Activated T-cell treated with anti-CD3 and anti-CD28 coated beads for 1 hour (primary cell): Measurements from ENCODE around the gene CHMP1A.
"Not testable (repeated sequence)": the region's sequence is repeated elsewhere in the genome, so short reads cannot be mapped to it uniquely, and the experiment has no call there.

Experiments
- DNase-seq: peaks from one replicate; pipeline ENCODE4 v3.0.0-alpha.2; 2020; ENCODE audit warnings: low read depth

The CHMP1A gene

GRCh38 chr16:89691986-89692569 lies 34.6 kb upstream of the CHMP1A start:
- no peak for DNase-seq

DNA sequence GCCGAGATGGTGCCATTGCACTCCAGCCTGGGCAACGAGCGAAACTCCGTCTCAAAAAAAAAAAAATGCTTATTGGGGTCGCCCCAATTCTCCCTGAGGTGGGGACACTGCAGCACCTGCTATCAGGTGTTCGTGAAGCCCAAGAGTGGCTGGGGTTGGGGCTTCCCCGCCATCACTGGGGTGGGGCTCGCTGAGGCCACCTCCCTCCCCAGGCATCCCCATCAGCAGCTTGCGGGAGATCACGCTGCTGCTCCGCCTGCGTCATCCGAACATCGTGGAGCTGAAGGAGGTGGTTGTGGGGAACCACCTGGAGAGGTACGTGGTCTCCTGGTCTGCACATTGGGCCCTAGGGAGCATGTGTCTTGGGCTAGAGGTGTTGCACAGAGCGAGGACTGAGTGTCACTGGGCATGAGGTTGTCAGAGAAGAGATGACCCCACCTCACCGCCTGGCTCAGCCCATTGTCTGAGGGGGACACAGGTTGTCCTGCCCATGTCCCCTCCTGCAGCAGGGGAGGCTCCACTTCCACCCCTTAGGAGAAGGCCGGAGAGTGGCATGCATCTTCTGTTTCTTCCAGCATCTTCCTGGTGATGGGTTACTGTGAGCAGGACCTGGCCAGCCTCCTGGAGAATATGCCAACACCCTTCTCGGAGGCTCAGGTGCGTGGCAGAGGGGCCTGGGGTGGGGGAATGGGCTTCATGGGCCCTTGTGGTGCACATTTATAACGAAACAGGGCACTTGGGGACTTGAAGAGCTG lies 33.9 kb upstream of the CHMP1A start:
- DNase-seq, result no peak

GRCh38 chr16:89690392-89690901 lies 32.9 kb upstream of the CHMP1A start:
- DNase-seq, result no peak

DNA sequence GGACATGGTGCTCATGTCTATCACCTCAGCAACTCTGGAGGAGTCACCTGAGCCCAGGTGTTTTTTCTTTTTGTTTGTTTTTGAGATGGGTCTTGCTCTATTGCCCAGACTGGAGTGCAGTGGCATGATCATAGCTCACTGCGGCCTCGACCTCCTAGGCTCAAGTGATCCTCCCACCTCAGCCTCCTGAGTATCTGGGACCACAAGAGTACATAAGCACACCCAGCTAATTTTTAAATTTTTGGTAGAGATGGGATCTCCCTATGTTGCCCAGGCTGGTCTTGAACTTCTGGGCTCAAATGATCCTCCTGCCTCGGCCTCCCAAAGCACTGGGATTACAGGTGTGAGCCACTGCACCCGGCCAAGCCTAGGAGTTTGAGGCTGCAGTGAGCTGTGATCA lies 32.1 kb upstream of the CHMP1A start:
- DNase-seq, result not testable (repeated sequence)

GRCh38 chr16:89689142-89689541 lies 31.6 kb upstream of the CHMP1A start:
- DNase-seq, result no peak

DNA sequence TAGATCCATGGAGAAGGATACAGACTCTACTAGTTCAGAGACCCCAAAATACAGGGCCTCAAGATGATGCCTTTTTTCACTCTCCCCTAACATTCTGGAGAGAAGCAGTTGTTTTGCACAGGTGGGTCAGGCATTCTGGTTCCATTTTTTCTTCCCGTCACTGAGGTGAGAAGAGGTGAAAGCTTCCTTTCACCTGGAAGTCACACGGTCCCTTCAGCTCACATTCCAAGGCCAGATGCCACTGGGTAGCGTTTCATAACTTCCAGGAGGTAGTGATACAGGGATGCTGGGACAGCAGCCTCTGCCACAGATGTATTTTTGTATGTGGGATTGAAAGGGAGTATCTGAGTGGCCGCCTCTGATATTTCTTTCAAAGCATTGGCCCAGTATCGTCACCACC lies 30.9 kb upstream of the CHMP1A start:
- no peak for DNase-seq

DNA sequence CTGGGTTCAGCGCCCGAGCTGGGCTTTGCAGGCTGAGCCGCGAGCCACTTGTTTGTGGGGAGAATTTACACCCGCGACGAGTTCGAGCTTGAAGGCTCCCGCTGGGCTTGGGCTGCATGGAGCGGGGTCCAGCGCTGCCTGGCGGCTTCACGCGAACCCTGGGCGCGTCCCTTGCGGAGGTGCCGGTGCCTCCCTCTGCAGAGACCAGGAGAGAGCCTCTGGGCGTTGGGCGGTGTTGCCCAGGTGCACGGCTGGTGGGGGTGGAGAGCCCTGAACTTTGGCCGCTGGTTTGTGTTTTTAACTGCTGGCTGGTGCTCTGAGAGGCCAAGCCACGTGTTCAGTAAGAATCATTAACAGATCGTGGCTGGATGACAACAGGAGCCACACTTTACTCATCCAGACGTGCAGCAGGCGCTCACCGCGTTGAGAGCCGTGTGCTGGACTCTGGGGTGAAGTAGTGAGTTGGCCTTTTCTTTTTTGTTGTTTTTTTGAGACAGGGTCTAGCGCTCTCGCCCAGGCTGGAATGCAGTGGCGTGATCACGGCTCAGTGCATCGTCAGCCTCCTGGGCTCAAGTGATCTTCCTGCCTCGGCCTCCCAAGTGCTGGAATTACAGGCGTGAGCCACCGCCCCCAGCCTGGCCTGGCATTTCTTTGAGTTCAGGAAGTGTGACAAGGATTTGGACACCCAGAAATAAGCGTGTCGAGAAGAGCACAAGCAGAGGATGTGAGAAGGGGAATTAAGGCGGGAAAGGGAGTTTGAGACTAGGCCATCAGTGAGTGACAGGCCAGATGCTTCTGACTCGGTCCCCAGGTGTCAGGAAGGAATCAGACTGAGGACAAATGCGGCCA lies 29.8 kb upstream of the CHMP1A start:
- DNase-seq, result no peak

- DNase-seq, result peak; percentile 87
These were observed 29.1 kb upstream of the CHMP1A start, which contains the start of gene CDK10 for GRCh38 chr16:89686520-89687091. TSS of gene CDK10 (plus strand) at chr16:89686689. CDS start at chr16:89686711, 22 bp downstream.

DNA sequence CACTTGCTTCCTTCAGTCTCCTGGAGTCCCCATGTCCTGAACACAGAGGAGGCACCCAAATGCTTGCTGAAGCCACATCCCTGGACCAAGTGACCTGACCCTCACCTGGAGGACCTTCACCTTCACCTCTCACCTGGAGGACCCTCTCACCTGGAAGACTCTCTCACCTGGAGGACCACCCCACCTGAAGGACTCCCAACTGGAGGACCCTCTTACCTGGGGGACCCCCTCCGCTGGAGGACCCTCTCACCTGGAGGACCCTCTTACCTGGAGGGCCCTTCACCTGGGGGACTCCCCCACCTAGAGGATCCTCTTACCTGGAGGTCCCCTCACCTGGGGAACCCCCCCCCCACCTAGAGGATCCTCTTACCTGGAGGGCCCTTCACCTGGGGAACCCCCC lies 28.4 kb upstream of the CHMP1A start:
- DNase-seq, result no peak

DNA sequence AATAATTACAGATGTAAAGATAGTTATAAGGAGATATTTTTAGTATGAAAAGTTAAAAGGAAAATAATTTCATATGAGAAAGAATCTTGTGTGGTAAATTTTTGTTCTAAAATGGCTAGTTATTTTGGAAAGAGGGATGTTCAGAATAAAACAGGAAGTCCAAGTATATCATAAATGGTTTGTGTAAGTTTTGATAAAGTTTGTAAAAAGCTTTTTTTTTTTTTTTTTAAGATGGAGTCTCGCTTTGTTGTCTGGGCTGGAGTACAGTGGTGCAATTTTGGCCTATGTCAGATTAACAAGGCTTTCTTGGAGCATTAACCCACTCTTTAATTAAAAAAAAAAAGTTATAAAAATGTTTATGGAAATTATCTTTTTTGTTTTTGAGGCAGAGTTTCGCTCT lies 20.8 kb upstream of the CHMP1A start:
- DNase-seq, result no peak

DNA sequence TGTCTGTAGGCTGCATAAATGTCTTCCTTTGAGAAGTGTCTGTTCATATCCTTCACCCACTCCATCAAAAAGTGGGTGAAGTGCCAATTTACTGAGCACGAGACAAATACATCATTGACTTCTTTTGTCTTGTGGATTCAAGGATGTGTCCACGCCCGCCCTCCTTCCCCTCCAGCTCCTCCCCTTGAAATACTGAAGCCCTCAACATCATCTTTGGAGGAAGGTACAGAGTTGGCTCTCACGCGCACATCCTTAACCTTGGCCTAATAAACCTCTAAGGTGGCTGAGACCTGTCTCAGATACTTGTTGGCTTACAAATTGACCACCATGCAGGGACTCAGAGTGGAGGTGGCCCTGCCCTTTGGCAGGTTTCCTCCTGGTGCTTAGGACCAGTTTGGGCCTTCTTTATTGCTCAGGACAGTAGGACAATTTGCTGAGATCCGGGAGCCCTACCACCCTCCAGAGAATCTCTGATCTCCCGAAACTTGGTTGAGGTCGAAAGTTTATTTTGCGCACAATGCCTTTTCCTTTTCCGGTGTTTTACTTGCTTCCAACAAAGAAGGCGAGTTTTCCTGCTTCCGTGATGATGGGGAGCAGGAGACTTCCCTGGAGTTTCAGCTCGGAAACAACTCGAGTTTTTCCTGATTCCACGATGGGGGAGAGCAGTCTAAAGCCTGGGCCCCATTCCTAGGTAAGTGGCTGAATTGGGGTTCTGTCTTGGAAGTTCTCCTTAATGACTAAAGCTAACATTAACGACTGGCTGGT lies 14.9 kb upstream of the CHMP1A start:
- no peak for DNase-seq

DNA sequence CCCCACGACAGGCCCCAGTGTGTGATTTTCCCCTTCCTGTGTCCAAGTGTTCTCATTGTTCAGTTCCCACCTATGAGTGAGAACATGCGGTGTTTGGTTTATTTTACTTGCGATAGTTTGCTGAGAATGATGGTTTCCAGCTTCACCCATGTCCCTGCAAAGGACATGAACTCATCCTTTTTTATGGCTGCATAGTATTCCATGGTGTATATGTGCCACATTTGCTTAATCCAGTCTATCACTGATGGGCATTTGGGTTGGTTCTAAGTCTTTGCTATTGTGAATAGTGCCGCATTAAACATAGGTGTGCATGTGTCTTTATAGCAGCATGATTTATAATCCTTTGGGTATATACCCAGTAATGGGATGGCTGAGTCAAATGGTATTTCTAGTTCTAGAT lies 14.1 kb upstream of the CHMP1A start:
- DNase-seq, result not testable (repeated sequence)

DNA sequence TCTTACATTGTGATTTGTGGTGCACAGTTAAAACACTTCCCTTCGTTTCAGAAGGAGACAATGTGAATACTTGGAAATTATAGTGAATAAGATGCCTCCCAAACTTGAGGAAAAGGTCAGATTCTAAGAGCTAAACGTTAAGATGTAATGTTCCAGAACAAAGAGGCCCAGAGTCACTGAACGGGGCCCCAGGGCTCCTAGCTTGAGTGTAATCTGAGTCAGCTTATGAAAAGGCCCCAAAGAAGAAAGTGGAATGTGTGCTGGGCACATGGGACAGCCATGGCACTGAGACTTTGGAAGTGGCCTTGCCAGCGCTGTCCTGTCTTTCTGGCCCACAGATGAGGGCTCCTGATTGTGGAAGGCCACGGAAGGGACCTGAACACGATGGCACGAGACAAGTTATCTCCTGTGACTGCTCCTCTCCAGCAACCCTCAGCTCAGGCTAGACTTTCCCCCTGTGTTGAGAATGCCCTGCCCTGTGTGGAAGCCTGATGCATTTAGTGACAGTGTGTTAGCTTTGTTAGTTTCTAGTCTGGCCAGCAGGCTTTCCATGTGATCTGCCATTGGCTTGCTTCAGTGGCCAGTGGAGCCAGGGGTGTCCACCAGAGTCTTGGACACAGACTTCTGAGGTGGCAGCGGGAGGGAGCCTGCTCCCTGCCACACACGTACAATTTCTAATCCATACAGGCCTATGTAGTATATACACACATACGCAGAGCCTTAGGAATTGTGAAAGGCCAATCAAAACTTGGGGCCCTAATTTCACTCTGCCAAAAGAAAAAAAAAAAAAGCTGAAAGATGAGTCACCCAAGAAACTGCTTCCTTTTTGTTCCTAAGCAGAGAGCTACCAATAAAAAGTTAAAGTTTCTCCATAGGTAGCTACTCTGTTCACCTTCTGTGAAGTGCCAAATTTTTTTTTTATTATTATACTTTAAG lies 13.3 kb upstream of the CHMP1A start:
- no peak for DNase-seq

- DNase-seq, result no peak
These were observed 12.2 kb upstream of the CHMP1A start for GRCh38 chr16:89669755-89670154.

GRCh38 chr16:89668790-89669158 lies 11.3 kb upstream of the CHMP1A start:
- no peak for DNase-seq

GRCh38 chr16:89667633-89668032 lies 10.1 kb upstream of the CHMP1A start:
- DNase-seq, result no peak

GRCh38 chr16:89667000-89667399 lies 9.5 kb upstream of the CHMP1A start:
- DNase-seq, result not testable (repeated sequence)

GRCh38 chr16:89664238-89664637 lies 6.7 kb upstream of the CHMP1A start:
- not testable (repeated sequence) for DNase-seq

DNA sequence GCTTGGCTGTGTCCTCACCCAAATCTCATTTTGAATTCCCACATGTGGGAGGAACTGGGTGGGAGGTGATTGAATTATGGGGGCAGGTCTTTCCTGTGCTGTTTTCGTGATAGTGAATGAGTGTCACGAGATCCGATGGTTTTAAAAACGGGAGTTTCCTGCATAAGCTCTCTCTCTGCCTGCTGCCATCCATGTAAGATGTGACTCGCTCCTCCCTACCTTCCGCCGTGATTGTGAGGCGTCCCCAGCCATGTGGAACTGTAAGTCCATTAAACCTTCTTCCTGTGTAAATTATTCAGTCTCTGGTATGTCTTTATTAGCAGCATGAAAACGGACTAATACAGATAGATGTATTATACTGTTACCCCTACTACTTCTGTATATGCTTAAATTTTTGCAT lies 3.7 kb upstream of the CHMP1A start:
- DNase-seq, result no peak

DNA sequence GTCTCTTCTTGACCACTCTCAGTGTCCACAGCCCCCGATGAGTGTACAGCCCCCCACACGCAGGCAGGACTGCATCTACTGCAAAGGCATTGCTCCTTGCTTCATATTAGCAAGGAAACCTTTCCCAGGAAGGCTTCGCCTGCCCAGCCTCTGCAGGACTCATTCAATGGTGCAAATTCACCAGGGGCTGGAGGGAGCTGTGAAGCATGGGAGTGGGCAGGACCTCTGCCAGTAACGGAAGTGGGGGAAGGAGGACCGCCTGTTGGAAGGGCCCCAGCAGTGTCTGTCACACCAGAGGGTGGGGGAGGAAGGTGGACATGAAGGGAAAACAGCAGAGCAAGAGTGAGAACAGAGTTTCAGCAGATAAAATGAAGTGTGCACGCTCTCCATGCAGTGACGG lies 2.6 kb upstream of the CHMP1A start:
- no peak for DNase-seq
